ELF-1 (cell line): ENCODE measurements around the gene CRLF3.
A peak's percentile ranks its signal among the peaks of the same experiment; 100 is the strongest.
"Not testable (repeated sequence)": the region's sequence is repeated elsewhere in the genome, so short reads cannot be mapped to it uniquely, and the experiment has no call there.

Source experiments
- DNase-seq: peaks from one replicate; pipeline ENCODE4 v3.0.0-alpha.2; 2016; ENCODE audit warnings: low read depth, low spot score

Gene CRLF3

GRCh38 chr17:30824356-30825145, at the start of gene CRLF3:
Gene CRLF3, minus strand, starts transcription at chr17:30824692. Its CDS starts 41 bp downstream, at chr17:30824651.
- DNase-seq = peak; percentile 96

GRCh38 chr17:30869005-30869404, 44.5 kb upstream of the CRLF3 start:
- no peak for DNase-seq

GRCh38 chr17:30864636-30865035, 40.1 kb upstream of the CRLF3 start:
- DNase-seq = no peak

GRCh38 chr17:30858556-30859250, 34.2 kb upstream of the CRLF3 start:
- DNase-seq = peak; percentile 14

GRCh38 chr17:30854146-30854545, 29.7 kb upstream of the CRLF3 start:
- no peak for DNase-seq

- no peak for DNase-seq
These were observed 23.5 kb upstream of the CRLF3 start for GRCh38 chr17:30848021-30848420.

- no peak for DNase-seq
These were observed 16.3 kb upstream of the CRLF3 start for GRCh38 chr17:30840771-30841170.

- DNase-seq = no peak
These were observed 13.8 kb upstream of the CRLF3 start for GRCh38 chr17:30838202-30838807.

GRCh38 chr17:30832438-30833124, 8.1 kb upstream of the CRLF3 start:
- no peak for DNase-seq

- peak; percentile 92 for DNase-seq
These were observed 7.4 kb upstream of the CRLF3 start, which contains the start of gene ATAD5 for GRCh38 chr17:30831663-30832437. Gene ATAD5, plus strand, starts transcription at chr17:30831966. Its CDS starts 382 bp downstream, at chr17:30832348.

GRCh38 chr17:30831257-30831656, 6.8 kb upstream of the CRLF3 start:
- peak; percentile 61 for DNase-seq

- DNase-seq = no peak
These were observed 4.5 kb upstream of the CRLF3 start for GRCh38 chr17:30829022-30829421.

- DNase-seq = no peak
These were observed 2.6 kb upstream of the CRLF3 start for GRCh38 chr17:30827082-30827481.

GRCh38 chr17:30824002-30824355, 513 bp downstream of the CRLF3 start:
- no peak for DNase-seq

- DNase-seq = no peak
These were observed 1.1 kb downstream of the CRLF3 start for GRCh38 chr17:30823421-30823820.

GRCh38 chr17:30822919-30823318, 1.6 kb downstream of the CRLF3 start:
- not testable (repeated sequence) for DNase-seq

GRCh38 chr17:30821871-30822723, 2.4 kb downstream of the CRLF3 start:
- DNase-seq = no peak

- DNase-seq = no peak
These were observed 4.4 kb downstream of the CRLF3 start for GRCh38 chr17:30819971-30820705.

GRCh38 chr17:30816165-30816564, 8.3 kb downstream of the CRLF3 start:
- DNase-seq = no peak

GRCh38 chr17:30814860-30815259, 9.6 kb downstream of the CRLF3 start:
- DNase-seq = not testable (repeated sequence)
